HEK293T (cell line): ENCODE results near the gene UGGT1.

ENCODE experiments used
- BHLHE40 ChIP-seq: fragments of 450-650 bp; IDR thresholded peaks from 2 replicates; pipeline ENCODE4 v1.6.1; 2016; ENCODE audit warnings: mild to moderate bottlenecking, moderate library complexity, borderline replicate concordance
- FOXA1 ChIP-seq: fragments of 450-650 bp; IDR thresholded peaks from 2 replicates; pipeline ENCODE4 v1.6.1; 2016; ENCODE audit warnings: mild to moderate bottlenecking
- HDGF ChIP-seq: fragments of 450-650 bp; IDR thresholded peaks from 2 replicates; pipeline ENCODE4 v1.6.1; 2017; ENCODE audit warnings: antibody characterized with exemption, borderline replicate concordance
- L3MBTL2 ChIP-seq: fragments of 450-650 bp; conservative IDR thresholded peaks from 2 replicates; pipeline ENCODE4 v1.6.1; 2016; ENCODE audit warnings: mild to moderate bottlenecking
- LEF1 ChIP-seq: fragments of 450-650 bp; IDR thresholded peaks from 2 replicates; pipeline ENCODE4 v1.6.1; 2017; ENCODE audit warnings: mild to moderate bottlenecking, borderline replicate concordance
- SP1 ChIP-seq: fragments of 450-650 bp; IDR thresholded peaks from 2 replicates; pipeline ENCODE4 v1.6.1; 2017
- SUZ12 ChIP-seq: fragments of 450-650 bp; IDR thresholded peaks from 2 replicates; pipeline ENCODE4 v1.6.1; 2016; ENCODE audit warnings: mild to moderate bottlenecking
- TARDBP ChIP-seq: fragments of 450-650 bp; IDR thresholded peaks from 2 replicates; pipeline ENCODE4 v1.6.1; 2016
- ZNF384 ChIP-seq: fragments of 450-650 bp; IDR thresholded peaks from 2 replicates; pipeline ENCODE4 v1.6.1; 2016

DNA sequence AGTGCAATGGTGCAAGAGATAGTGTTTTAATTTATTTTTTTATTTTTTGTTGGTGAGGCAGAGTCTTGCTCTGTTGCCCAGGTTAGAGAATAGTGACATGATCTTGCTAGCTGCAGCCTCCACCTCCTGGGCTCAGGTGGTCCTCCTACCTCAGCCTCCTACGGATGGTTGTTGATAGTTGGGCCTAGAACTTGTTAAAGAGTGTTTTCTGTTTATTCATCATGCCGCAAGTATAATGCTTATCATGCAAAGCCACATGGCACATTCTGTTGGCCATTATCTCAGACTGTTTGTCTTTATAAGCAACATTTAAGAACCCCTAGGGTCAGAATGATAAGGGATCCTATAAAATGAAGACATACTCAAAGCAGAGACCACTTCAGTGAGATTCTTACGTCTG lies 1.7 kb downstream of the UGGT1 start:
- TF ChIP-seq SP1 (no peak), FOXA1 (no peak), ZNF384 (no peak), HDGF (no peak), TARDBP (no peak), LEF1 (no peak), L3MBTL2 (no peak), SUZ12 (no peak), BHLHE40 (no peak)
